Activated CD4-positive, alpha-beta T cell treated with anti-CD3 and anti-CD28 coated beads for 48 hours (primary cell): ENCODE data around the gene RBPJL.
A peak's percentile ranks its signal among the peaks of the same experiment; 100 is the strongest.

Experiments
- DNase-seq: peaks from one replicate; pipeline ENCODE4 v3.0.0-alpha.2; 2020

RBPJL gene

DNA sequence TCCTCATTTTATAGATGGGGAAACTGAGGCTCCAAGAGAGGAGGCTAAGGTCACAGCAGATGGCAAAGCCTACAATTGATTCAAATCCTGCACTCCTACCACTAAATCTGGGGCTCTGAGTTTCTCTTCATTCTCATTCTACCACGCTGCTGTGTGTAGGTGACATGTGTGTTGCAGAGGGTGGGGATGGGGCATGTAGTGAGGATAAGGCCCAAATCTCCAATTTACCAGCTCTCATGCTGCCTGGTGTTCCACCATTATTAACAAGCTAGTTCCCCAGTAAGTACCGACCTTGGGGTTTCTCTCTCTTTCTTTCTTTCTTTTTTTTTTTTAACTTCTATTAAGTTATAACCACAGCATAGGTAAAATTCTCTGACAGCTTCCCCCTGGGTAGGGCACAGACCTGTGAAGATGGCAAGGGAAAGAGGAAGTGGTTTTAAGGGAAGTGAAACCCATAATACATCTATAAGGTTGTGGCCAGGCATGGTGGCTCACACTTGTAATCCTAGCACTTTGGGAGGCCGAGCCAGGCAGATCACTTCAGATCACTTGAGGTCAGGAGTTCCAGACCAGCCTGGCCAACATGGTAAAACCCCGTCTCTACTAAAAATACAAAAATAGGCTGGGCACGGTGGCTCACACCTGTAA lies 14.4 kb downstream of the RBPJL start:
- no peak for DNase-seq

DNA sequence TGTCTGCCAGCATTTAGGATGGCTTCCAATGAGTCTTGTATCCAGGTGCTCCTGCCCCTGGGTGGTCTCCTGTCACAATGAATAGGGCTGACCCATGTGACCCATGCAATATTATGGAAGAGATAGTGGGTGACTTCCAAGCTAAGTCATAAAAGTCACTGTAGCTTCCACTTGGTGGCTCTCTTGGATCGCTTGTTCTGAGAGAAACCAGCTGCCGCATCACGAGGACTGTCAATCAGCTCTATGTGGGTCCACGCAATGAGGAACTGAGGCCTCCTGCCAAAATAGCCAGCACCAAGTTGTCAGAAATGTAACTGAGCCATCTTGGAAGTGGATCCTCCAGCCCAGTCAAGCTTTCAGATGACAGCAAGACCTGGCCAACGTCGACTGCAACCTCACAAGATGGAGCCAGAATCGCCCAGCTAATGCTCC lies 16.3 kb downstream of the RBPJL start:
- DNase-seq = no peak

DNA sequence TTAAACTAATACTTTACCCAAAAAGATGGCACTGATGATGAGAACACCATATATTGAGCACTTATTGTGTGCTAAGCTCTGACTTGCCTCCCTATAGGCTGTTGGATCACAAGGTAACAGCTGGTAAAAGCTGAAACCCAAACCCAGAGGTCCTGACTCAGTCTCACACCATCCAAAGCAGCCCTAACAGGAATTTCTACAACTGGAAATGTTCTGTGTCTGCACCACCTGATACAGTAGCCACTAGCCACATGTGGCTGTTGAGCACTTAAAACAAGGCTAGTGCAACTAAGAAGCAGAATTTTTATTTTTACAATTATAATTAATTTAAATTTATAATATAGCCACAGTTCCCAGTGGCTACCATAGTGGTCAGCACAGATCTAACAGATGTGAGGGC lies 17.1 kb downstream of the RBPJL start:
- no peak for DNase-seq

DNA sequence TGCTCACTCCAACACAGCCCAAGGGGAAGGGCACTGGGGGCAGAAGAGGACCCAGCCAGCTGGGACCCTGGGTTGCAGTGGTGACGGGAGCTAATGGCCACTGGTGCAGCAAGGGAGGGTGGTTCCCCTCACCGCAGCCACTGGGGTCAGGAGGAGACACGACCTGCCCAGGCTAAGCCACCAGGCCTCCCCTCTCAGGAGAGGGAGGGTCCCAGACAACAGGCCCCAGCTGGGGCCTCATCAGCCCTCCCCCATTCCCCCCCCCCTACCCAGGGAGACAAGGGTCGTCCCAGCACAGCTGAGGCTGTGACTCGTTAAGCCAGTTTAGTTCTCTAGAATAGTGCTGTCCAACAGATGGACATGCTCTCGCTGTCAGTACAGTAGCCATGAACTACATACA lies 18.7 kb downstream of the RBPJL start:
- no peak for DNase-seq

DNA sequence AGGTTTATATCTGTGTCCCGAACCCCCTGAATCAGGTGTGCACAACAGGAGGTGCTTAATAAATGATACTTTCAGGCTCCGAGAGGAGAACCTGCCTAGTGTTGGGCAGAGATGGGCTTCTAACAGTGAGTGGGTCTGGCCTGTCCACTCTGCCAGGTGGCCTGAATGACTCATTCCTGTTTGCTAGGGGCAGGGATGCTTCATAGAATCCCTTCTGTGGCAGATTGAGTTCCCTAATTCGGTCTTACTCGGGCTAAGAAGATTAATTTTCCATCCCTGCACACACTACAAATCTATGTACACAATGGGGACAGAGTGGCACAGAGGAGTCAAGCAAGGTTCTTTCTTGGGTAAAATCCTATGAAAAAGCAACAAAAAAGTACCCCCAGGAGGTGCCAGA lies 21.8 kb downstream of the RBPJL start:
- no peak for DNase-seq

DNA sequence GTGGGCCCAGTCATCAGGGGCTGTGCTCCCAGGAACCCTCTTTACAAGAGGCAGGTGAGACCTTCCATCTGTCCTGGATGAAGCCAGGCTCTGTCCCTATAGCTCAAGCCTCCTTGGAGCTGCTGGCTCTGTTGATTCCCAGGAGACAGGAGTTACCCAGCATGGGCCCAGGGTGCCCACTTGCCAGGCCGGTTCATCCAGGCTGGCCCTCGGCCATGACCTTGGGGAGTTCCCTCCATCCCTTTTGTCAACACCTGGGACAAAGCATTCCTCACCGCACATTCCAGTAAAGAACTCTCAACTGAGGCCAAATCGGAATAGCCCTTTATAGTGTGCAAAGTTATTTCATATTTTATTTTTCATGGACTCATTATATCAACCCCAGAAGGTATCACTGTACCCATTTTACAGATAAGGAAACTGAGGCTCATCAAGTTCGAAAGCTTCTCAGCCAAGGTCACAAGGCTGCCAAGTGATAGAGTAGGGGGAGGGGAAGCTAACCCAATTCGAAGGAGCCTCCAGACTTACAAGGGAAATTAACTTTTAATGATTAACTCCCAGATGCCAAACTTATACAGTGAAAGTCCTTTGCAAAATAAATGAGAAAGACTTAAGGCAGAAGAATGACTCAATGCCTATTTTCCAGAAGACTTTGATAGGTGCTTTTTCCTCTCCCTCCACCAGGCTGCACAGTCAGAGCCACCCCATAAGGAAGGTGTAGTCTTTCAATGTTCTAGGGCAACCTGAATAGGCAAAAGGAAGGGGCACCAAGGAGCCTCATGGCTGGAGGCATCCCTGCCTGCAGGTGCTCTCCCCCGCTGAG lies 23.1 kb downstream of the RBPJL start:
- DNase-seq = no peak

DNA sequence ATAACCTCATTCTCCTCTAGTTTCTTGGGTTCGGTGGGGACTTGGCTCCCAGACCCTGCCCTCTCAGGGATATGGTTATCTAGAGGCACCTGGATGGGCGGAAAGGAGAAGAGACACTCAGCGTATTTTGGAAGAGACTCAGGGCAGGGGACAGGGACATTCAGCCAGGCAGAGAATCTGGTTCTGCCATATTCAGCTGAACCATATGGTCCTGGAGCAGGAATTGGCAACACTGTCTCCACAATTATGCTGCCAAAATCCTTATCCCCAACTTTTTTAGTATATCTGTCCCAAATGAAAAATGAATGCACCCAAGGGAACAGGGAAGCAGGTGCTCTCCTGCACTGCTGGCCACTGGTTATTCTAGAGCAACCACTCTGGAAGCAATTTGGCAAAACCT lies 23.8 kb downstream of the RBPJL start:
- no peak for DNase-seq

DNA sequence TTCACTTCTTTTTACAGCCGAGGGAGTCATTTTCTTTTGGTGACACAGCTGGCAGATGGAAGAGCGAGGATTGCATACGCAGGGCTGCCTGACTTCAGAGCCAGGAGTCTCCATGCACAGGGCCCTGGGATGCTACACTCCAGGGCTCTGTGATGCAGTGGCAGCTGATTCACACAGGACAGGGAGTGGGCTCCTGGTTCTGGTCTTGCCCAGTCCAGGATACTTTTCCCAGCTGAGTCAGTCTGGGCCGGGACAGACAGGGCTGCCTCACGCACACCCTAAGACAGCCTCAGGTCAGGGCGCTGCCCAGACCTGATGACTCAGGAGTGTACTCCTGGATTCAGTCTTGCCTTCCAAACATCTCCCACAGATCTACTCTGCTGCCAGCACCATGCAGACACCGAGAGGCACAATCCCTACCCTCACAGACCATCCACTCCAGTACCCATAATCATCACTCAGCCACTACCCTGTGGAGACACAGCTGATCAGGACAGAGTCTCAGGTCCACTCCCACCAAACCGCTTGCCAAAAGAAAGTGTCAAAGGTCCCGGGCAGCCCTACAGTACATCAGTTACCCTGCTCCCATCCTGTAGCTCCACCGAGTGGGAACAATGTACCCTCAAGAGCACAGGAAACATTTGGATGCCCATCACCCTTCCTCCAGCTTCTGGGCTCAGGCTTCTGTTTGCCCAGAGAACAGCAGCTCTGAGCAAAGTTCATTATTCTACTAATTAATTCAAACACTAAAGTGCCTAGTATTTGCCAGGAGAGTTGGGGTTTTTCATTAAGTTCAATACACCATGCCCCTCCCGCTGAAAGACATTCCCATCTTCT lies 30.1 kb downstream of the RBPJL start:
- DNase-seq = no peak

DNA sequence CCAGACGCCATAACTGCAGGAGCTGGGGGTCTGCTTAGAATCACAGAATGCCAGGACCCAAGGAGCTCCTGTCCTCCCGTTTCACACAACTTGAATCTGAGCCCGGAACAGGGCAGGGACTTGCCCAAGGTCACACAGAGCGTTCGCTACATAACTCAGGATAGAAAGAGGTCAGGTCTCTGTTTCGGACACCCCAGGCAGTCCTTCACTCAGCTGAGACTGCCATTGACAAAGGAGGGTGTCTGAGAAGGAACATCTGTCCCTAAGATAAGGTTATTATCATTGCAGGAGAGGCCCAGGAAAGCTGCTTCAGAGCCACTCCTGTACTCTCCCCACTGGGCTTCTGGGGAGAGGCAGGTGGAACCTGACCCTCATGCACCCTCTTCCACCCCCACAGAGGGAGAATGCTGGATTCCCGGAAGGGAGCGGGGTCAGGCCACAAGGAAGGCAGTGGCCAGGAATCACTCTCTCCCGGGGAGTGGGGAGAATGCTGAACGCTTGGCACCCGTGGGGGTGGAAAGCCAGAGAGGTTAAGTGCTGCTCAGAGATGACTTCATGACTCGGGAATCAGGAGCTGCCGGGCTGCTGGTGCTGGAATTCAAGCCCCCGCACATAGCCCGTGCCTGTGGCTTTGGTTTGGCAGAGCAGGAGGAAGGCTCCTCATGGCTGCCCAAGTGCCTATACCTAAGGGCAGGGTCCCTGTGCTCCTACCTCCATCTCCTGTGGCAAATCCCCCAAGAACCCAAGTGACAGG lies 30.9 kb downstream of the RBPJL start:
- DNase-seq = no peak

DNA sequence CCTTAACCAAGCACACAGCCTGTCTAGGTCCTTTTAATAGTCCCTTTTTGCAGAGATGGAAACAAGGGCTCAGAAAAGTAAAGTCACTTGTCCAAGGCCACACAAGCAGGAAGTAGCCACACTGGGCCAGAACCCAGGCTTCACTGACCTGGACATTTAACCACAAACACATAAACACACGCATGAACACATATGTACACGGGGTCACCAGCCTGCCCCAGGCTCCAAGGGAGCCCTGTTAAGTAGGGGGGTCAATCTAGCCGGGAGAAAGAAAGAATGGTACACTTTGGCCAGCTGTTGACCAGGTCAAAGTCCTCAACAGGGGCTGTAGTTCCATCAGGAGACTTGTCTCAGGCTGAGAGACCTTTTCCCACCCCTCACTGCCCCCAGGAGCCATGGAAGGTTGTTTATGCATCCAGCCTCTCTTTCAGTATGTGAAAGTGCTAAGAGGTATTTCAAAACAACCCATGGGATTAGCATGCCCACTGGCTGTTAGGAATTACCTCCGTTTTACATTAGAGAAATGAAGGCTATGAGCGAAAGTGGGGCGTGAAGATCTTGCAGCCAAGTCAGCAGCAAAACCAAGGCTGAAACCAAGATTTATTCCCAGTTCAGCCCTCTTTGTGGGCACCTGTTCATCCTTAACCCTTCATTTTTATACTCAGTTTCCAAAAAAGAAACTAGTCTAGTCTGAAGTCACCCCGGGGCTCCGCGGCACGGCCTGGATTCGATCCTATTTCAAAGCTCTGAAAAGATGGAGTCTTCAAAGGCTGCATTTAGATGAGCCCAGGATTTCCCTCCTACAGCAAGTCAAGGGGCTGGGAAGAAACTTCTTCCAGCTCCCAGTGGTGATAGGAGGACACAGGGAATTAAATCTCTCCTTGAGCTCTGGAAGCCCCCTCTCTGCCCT lies 31.7 kb downstream of the RBPJL start:
- no peak for DNase-seq

DNA sequence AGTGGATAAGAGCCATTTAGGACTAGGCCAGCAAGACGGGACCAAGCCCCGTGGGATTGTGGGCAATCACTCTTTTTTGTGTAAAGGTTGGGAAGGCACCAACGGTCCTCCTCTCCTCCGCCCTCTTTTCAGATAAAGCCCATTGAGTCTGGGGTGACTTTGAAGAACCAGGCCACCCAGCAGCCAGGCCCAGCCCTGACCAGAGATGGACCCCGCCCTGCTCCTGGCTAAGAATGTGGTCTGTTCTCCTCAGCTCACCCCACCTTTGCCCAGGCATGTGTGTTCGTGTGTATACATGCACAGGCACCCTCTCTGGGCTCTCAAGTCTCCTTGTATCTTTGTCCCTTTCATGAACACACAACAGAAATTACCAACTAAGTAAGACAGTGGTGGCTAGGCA lies 32.4 kb downstream of the RBPJL start:
- DNase-seq = no peak

DNA sequence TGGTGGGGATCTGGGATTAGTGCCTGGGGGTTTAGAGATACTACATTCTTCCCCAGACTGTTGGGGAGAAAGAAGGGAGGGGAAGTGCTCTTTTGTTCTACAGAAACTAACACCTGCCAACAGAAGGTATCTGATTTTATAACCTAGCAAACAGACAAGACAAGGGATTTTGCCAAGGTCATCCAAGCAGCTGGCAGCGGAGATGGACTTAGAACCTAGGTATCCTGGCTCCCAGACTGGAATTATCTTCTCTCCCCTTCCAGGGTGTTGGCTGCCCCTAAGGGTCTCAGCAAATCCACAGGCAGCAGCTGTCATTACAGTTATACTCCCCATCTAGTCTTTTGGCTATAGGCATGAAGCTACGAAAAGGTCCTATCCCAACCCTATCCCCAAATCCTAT lies 33.2 kb downstream of the RBPJL start:
- DNase-seq = no peak

DNA sequence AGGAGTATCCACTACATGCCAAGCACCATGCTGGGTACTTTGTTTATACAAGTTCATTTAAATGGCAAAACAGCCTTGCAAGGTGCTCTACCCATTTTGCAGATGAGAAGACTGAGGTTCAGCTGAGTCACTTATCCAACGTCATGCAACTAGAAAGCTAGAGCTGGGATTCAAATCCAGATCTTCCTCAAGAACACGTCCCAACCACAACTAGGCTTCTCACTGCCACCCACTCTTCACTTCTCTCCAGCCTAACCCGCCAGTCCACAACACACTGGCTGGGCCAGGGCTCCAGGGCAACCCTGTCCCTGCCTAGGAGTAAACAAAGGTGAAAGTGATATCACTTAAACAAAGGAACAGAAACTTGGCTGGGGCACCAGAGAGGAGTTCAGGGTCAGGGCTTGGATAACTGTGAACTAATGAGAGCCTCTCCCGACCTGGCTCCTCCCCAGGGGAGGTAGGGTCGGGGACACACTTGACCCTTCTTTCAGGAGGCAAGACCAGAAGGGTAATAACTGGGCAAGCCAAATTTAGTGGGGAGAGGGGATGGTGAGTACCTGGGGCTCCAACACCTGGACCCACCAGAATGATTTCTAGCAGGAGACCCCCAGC lies 33.7 kb downstream of the RBPJL start:
- no peak for DNase-seq

DNA sequence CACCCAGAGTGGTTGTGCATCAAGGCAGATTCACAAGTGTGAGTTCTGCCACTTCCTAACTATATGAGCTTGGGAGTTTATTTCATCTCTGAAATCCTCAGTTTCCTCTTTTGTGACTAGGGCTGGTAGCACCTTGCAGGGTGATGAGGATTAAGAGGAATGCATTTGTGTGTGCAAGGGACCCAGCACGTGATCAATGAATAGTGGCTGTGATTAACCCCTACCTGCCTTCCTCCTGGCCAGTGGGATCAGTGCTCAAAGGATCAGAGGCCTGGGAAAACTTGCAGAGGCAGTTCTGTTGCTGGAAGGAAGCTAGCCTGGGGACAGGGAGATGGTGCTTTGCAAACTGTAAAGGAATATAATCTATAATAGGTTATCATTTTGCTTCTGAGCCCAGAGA lies 34.3 kb downstream of the RBPJL start:
- DNase-seq = no peak

DNA sequence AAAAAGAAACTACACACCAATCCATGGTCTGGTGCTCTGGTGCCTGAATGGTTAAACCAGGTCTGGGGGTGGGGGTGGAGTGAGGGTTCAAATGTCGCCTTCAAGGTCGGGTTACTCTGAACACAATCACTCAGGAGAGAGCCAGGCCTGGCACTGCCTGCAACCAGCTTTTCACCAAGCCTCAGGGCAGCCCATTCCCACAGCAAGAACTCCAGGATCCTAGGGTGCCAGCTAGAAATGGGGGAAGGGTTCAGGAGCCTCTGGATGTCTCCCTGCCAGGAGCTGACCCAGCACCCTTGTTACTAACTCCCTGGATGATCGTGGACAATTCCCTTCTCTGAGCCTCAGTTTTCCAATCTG lies 34.9 kb downstream of the RBPJL start:
- no peak for DNase-seq

DNA sequence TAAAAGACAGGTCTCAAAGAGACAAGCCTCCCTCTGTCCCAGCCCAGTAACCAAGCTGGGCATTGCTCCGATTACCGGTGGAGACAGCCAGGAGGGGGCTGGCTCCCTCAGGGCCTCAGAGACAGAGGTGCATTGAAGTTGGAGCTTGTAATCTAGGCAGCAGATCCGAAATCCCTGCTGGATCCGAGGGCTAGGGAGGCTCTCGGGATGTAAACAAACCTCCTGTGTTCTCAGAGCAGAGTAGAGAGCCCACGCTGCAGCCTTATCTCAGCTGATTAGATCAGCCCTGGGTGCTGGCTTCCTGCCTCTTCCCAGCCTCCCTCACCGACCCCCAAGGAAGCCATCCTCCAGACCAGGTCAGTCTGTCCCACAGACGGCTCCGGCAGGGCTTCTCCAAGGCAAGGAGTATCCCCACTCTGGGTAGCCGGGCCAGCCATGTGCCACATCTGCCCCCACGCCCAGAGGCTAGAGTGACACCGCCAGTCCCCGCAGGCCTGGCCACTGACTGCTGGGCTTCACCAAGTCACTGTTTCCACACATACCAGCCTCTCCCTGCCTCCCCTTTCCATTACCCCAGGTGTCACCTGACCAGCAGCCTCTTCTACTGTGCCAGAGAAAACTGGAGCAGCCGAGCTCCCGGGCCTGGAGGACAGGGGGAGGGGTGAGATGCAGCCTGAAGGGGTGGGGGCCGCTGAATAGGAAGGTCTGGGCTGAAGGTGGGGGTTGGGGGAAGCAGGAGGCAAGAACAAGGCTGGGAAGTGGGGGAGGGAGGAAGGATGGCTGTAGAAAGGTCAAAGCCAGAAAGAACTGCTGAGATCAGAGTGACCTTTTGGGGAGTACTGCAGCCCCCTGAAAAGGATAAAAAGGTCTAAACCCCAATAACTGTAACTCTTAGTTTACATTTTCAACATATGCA lies 35.6 kb downstream of the RBPJL start:
- no peak for DNase-seq

DNA sequence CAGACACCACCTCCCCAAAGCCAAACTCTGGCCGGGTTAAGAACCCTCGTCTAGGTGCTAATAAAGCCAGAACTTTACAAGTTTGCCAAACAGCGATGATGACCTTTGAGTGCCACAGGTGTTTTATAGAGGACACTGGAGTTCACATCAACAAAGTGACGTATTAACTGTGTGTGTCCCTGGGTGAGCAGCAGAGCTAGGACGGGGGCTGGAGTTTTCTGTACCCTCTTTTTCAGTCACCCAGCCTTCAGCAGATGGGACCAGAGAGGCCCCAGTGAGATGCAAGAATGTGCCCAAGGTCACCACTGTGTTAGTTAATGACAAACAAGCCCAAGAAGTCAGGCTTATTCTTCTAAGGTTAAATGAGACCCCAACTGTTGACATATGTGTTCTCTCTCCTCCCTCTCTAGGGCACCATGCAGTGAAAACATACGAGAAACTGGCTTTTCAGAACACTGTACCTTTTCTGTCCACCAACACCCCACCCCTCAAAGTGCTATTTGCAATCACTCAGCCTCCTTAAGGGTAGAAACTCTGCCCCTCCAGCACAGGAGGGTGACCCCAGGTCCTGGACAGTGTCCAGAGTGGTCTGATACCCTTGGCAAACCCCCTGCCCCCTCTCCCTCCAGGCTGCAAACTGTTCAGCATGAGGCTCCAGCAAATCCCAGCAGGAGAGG lies 36.4 kb downstream of the RBPJL start:
- no peak for DNase-seq

DNA sequence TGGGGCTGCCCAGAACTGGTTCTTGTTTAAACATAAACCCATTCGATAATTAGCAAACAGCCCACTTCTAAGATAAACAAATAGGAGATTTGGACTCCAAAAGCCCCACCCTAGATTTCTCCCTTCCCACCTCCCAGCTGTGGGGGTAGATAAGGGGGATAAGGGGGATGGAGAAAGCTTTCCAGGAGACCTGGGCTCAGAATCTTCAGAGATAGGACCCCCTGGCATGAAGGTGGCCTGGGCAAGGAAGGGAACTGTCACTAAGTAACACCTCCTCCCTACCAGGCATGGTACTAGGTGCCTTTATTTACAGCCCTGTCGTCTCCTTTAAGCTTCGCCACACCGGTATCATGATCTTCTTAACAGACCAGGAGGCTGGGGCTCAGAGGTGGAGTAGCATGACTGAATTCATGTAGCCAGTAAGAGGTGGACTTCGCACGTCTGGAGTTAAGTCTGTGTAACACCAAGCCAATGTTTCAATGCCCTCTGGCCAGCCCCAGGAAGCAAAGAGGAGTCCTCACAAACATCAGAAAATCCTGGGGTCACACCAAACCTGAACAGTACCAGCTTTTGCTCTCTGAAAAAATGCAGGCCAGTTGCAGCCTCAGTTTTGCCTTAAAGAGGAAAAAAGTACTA lies 37.0 kb downstream of the RBPJL start:
- DNase-seq = no peak

DNA sequence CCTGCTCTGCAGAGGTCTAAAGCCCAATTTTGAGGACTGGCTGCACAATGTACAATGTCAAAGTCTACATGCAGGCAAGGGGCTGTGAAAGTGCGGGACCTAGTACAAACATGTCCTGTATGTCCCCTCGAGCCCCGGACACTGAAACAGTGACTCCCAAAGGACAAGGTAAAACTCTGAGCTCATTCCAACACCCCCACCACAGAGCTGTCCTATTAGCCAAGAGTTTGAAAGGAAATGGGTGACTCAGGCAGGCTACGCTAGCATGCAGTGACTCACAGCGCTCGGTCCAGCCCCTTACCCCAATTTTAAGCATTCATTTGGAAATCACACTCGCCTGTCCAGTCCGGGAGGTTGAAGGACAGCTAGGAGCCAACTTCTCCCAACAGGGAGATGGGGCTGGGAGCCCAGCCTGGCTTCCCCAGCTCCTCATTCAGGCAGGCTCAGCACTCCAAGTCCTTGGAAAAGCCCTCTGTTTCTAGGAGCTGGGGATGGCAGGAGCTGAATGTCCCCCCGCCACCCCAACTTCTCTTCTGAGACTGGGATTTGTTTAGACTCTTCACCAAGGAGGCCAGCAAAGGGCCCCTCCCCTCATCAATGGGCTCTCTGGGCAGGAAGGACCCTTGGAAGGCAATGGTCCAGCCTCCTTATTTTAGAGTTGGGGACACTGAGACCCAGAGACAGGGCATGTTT lies 37.7 kb downstream of the RBPJL start:
- DNase-seq = peak; percentile 23
